Measurements from ENCODE around the gene TWIST2.

DNA sequence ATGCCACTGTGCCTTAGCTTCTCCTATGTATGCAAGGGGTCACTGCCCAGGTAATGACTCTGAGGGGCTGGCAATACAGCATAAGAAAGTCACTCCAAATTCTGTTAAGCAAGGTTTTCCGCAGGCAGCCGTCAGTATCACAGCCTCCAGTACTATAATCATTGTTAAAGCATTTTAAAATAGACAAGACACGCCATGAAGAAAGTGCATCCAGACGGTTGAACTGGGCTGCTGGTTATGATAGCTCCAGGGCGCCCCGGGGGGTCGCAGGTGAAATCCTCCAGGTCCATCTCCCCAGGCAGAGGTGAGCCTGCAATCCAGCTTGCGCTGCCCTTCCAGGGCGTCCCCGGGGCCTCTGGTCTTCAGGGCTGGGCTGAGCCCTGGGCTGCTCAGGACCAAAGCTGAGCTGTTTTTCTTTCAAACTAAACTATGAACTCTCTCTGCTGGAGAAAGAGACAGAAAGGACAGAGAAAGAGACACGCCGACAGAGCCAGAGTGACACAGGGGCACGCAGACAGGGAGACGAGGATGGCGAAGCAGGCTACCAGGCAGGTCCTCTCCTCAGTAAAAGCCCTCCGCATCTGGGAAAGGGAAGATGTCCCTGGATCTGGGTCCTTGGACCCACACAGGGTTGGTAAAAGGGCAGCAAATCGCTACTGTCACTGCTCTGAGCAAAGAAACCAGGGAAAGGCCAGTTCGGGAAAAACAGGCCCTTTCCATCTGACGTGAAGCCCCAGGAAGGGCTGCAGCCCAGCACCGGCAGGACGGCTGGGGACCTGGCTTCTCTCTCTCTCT lies 2.1 kb upstream of the TWIST2 start:
- no peak for TF ChIP-seq RFX5 (IDR thresholded peaks at IDR 0.05; ENCODE audit: low read length)
- TF ChIP-seq POLR2AphosphoS5 (IDR thresholded peaks at IDR 0.05; ENCODE audit: low read depth, low read length), result no peak
- TF ChIP-seq EP300 (IDR thresholded peaks at IDR 0.05; ENCODE audit: borderline replicate concordance in 1 of 2, low read depth in 1 of 2, low read length in 1 of 2), result no peak
- TF ChIP-seq REST (IDR thresholded peaks at IDR 0.05; ENCODE audit: low read depth, low read length), result no peak
- TF ChIP-seq, protein P1, sequence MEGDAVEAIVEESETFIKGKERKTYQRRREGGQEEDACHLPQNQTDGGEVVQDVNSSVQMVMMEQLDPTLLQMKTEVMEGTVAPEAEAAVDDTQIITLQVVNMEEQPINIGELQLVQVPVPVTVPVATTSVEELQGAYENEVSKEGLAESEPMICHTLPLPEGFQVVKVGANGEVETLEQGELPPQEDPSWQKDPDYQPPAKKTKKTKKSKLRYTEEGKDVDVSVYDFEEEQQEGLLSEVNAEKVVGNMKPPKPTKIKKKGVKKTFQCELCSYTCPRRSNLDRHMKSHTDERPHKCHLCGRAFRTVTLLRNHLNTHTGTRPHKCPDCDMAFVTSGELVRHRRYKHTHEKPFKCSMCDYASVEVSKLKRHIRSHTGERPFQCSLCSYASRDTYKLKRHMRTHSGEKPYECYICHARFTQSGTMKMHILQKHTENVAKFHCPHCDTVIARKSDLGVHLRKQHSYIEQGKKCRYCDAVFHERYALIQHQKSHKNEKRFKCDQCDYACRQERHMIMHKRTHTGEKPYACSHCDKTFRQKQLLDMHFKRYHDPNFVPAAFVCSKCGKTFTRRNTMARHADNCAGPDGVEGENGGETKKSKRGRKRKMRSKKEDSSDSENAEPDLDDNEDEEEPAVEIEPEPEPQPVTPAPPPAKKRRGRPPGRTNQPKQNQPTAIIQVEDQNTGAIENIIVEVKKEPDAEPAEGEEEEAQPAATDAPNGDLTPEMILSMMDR (IDR thresholded peaks at IDR 0.05), result no peak
- TF ChIP-seq RCOR1 (IDR thresholded peaks at IDR 0.05; ENCODE audit: low read length), result no peak
- TF ChIP-seq EZH2phosphoT487 (IDR thresholded peaks at IDR 0.05; ENCODE audit: borderline replicate concordance, low read depth), result no peak
- TF ChIP-seq TCF12 (IDR thresholded peaks at IDR 0.05), result no peak
- TF ChIP-seq, protein P2, sequence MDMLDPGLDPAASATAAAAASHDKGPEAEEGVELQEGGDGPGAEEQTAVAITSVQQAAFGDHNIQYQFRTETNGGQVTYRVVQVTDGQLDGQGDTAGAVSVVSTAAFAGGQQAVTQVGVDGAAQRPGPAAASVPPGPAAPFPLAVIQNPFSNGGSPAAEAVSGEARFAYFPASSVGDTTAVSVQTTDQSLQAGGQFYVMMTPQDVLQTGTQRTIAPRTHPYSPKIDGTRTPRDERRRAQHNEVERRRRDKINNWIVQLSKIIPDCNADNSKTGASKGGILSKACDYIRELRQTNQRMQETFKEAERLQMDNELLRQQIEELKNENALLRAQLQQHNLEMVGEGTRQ (IDR thresholded peaks at IDR 0.05; ENCODE audit: borderline replicate concordance, low read depth, low read length), result no peak
- TF ChIP-seq, protein P3, sequence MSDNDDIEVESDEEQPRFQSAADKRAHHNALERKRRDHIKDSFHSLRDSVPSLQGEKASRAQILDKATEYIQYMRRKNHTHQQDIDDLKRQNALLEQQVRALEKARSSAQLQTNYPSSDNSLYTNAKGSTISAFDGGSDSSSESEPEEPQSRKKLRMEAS (IDR thresholded peaks at IDR 0.05; ENCODE audit: low read depth), result no peak
- no peak for TF ChIP-seq RAD21 (IDR thresholded peaks at IDR 0.05; ENCODE audit: low read length)
- no peak for TF ChIP-seq MXI1 (IDR thresholded peaks at IDR 0.05; ENCODE audit: low read depth, low read length)
